H1 (cell line): Measurements from ENCODE around the gene SGSM1. TPM values are rescaled to one million over a fixed set of nuclear protein-coding genes. Genes with fewer than 3 reads are reported as not detected.

ENCODE experiments used
- CTCF ChIA-PET: fragments of 300-600 bp; sonication (Branson Sonifier 250); formaldehyde crosslinking; loops from one replicate; lab custom pipeline; 2021; ENCODE audit not compliant: partially characterized antibody; lab: Charles Lee
- POLR2A ChIA-PET: fragments of 300-600 bp; sonication (Branson Sonifier 250); formaldehyde crosslinking; loops from one replicate; lab custom pipeline; 2021; ENCODE audit warnings: inconsistent platforms; ENCODE audit not compliant: partially characterized antibody; lab: Charles Lee
- DNase-seq, 2 experiments: peaks; one replicate each; pipeline versions ENCODE4 v3.0.0 to v3.0.0-alpha.2; 2010 to 2022; ENCODE audit warnings: low spot score in 2 of 2, low read depth in 1 of 2, mixed read lengths in 1 of 2
- FAIRE-seq: peaks from 2 replicates; lab custom pipeline; 2011; peaks lifted over from hg19 to GRCh38; lab: Jason Lieb, UNC
- H2AFZ ChIP-seq: 2 replicates; pipeline ENCODE4 v1.8.1; 2012; ENCODE audit warnings: low read length, inconsistent platforms
- H2AK5ac ChIP-seq: 2 replicates; pipeline ENCODE4 v1.6.1; 2013; ENCODE audit warnings: low read depth, low read length
- H2BK120ac ChIP-seq: replicated peaks from 2 replicates; pipeline ENCODE3; 2013; ENCODE audit warnings: low read depth, low read length, inconsistent platforms
- H2BK12ac ChIP-seq: 2 replicates; pipeline ENCODE4 v1.6.1; 2013; ENCODE audit warnings: low read depth, low read length
- H2BK15ac ChIP-seq: 2 replicates; pipeline ENCODE4 v1.6.1; 2013; ENCODE audit warnings: low read length
- H2BK20ac ChIP-seq: 2 replicates; pipeline ENCODE4 v1.6.1; 2013; ENCODE audit warnings: low read length
- H2BK5ac ChIP-seq: 2 replicates; pipeline ENCODE4 v1.6.1; 2013; ENCODE audit warnings: low read depth, low read length
- H3K14ac ChIP-seq: 2 replicates; pipeline ENCODE4 v1.6.1; 2013; ENCODE audit warnings: inconsistent platforms; ENCODE audit not compliant: insufficient read length
- H3K18ac ChIP-seq: 2 replicates; pipeline ENCODE4 v1.6.1; 2013; ENCODE audit warnings: low read length; ENCODE audit errors: extremely low read depth
- H3K23ac ChIP-seq: 2 replicates; pipeline ENCODE4 v1.6.1; 2013; ENCODE audit warnings: inconsistent platforms; ENCODE audit not compliant: insufficient read length
- H3K23me2 ChIP-seq: 2 replicates; pipeline ENCODE4 v1.6.1; 2013; ENCODE audit warnings: low read depth, low read length
- H3K27ac ChIP-seq: 2 replicates; pipeline ENCODE4 v1.6.1; 2011; ENCODE audit warnings: low read depth, low read length, inconsistent platforms
- H3K27me3 ChIP-seq, 4 experiments: replicated peaks in 1 of 4; 1 replicate in 1 of 4; 2 replicates in 3 of 4; pipeline versions ENCODE4 v1.6.1 to v1.8.1; 2011 to 2013; ENCODE audit warnings: low read length in 3 of 4, mild to moderate bottlenecking in 3 of 4, inconsistent platforms in 2 of 4, mixed read lengths in 2 of 4, moderate library complexity in 1 of 4; ENCODE audit not compliant: control insufficient read depth in 3 of 4, insufficient read depth in 3 of 4; ENCODE audit errors: extremely low read depth in 1 of 4
- H3K36me3 ChIP-seq, 4 experiments: 2 replicates each; pipeline versions ENCODE4 v1.6.1 to v1.8.1; 2011 to 2013; ENCODE audit warnings: mild to moderate bottlenecking in 4 of 4, low read length in 3 of 4, moderate library complexity in 2 of 4, control low read depth in 1 of 4, inconsistent platforms in 1 of 4; ENCODE audit not compliant: insufficient read depth in 4 of 4, control insufficient read depth in 2 of 4
- H3K4ac ChIP-seq: replicated peaks from 2 replicates; pipeline ENCODE3; 2013; ENCODE audit warnings: low read length, low read depth, mixed read lengths, inconsistent platforms; ENCODE audit not compliant: insufficient read length
- H3K4me1 ChIP-seq, 4 experiments: replicated peaks in 1 of 4; 1 replicate in 1 of 4; 2 replicates in 3 of 4; pipeline versions ENCODE4 v1.6.1 to v1.8.1; 2011 to 2013; ENCODE audit warnings: low read length in 3 of 4, inconsistent platforms in 2 of 4, mixed read lengths in 1 of 4; ENCODE audit not compliant: insufficient read depth in 4 of 4, control insufficient read depth in 3 of 4
- H3K4me2 ChIP-seq, 2 experiments: 2 replicates each; pipeline versions ENCODE4 v1.6.1 to v1.8.1; 2011 to 2013; ENCODE audit warnings: low read depth in 2 of 2, low read length in 2 of 2, control low read depth in 1 of 2, inconsistent platforms in 1 of 2, mild to moderate bottlenecking in 1 of 2; ENCODE audit not compliant: insufficient read depth in 1 of 2
- H3K4me3 ChIP-seq, 4 experiments: fragments of 200-600, 300-600 bp in 1 of 4; sonication (generic), shearing (Covaris generic), sonication (Bioruptor Twin) in 1 of 4; 2 replicates each; pipeline versions ENCODE4 v1.5.1 to v1.8.1; 2011 to 2016; ENCODE audit warnings: low read length in 4 of 4, low read depth in 3 of 4, control low read depth in 2 of 4, inconsistent platforms in 2 of 4, mild to moderate bottlenecking in 2 of 4, mixed read lengths in 1 of 4, moderate library complexity in 1 of 4; ENCODE audit not compliant: insufficient read depth in 2 of 4; ENCODE audit errors: extremely low read depth in 1 of 4
- H3K56ac ChIP-seq: replicated peaks from 2 replicates; pipeline ENCODE3; 2013; ENCODE audit warnings: low read depth, mild to moderate bottlenecking, mixed read lengths, low read length, inconsistent platforms; ENCODE audit not compliant: insufficient read length
- H3K79me1 ChIP-seq: 2 replicates; pipeline ENCODE4 v1.6.1; 2013; ENCODE audit warnings: low read depth, low read length, control low read depth
- H3K79me2 ChIP-seq, 2 experiments: 2 replicates each; pipeline versions ENCODE4 v1.6.1 to v1.8.1; 2012 to 2013; ENCODE audit warnings: low read length in 2 of 2, mild to moderate bottlenecking in 2 of 2, inconsistent platforms in 1 of 2; ENCODE audit not compliant: insufficient read depth in 2 of 2, control insufficient read depth in 1 of 2
- H3K9ac ChIP-seq, 4 experiments: replicated peaks in 1 of 4; 1 replicate in 1 of 4; 2 replicates in 3 of 4; pipeline versions ENCODE4 v1.6.1 to v1.8.1; 2011 to 2013; ENCODE audit warnings: low read depth in 3 of 4, low read length in 3 of 4, control low read depth in 2 of 4, mild to moderate bottlenecking in 2 of 4, moderate library complexity in 2 of 4, inconsistent platforms in 1 of 4; ENCODE audit errors: extremely low read depth in 1 of 4
- H3K9me3 ChIP-seq, 2 experiments: 2 replicates each; pipeline versions ENCODE4 v1.6.1 to v1.8.1; 2012 to 2013; ENCODE audit warnings: mild to moderate bottlenecking in 2 of 2, moderate library complexity in 2 of 2, control low read depth in 1 of 2, inconsistent platforms in 1 of 2, low read depth in 1 of 2, low read length in 1 of 2, mixed read lengths in 1 of 2; ENCODE audit not compliant: insufficient read depth in 2 of 2
- H4K20me1 ChIP-seq, 2 experiments: replicated peaks in 1 of 2; 2 replicates each; pipeline versions ENCODE3 to v1.8.1; 2011 to 2013; ENCODE audit warnings: inconsistent platforms in 2 of 2, low read length in 2 of 2, mild to moderate bottlenecking in 1 of 2; ENCODE audit not compliant: insufficient read depth in 2 of 2, control insufficient read depth in 1 of 2
- H4K5ac ChIP-seq: 2 replicates; pipeline ENCODE4 v1.6.1; 2013; ENCODE audit warnings: low read length, low read depth, mixed read lengths, inconsistent platforms; ENCODE audit not compliant: insufficient read length
- H4K8ac ChIP-seq: 2 replicates; pipeline ENCODE4 v1.8.0; 2013; ENCODE audit warnings: mild to moderate bottlenecking, moderate library complexity, low read length, inconsistent platforms; ENCODE audit not compliant: insufficient read depth; ENCODE audit errors: extremely low read depth
- H4K91ac ChIP-seq: replicated peaks from 2 replicates; pipeline ENCODE3; 2013; ENCODE audit warnings: low read length, mixed read lengths, inconsistent platforms; ENCODE audit not compliant: insufficient read length
- BCL11A ChIP-seq, 2 experiments: IDR thresholded peaks; one replicate each; pipeline ENCODE4 v1.6.1; 2011; ENCODE audit warnings: low read depth in 2 of 2, low read length in 2 of 2, mild to moderate bottlenecking in 2 of 2
- CHD2 ChIP-seq: IDR thresholded peaks from 2 replicates; pipeline ENCODE4 v1.6.1; 2012; ENCODE audit warnings: low read length, improper control_type of control experiment
- CREB1 ChIP-seq: IDR thresholded peaks from 2 replicates; pipeline ENCODE4 v1.6.1; 2012; ENCODE audit warnings: inconsistent platforms
- RNF2 ChIP-seq: fragments of 200-900, 300-1000 bp; sonication (generic); IDR thresholded peaks from 2 replicates; pipeline ENCODE4 v1.7.1; 2016; ENCODE audit warnings: borderline replicate concordance, low read depth, mild to moderate bottlenecking, antibody characterized with exemption, low read length; ENCODE audit not compliant: poor library complexity, severe bottlenecking; ENCODE audit errors: missing control alignments
- SP1 ChIP-seq: IDR thresholded peaks from 2 replicates; pipeline ENCODE4 v1.6.1; 2011; ENCODE audit warnings: low read depth, low read length
- YY1 ChIP-seq: IDR thresholded peaks from 2 replicates; pipeline ENCODE4 v1.6.1; 2011; ENCODE audit warnings: low read depth, mild to moderate bottlenecking, low read length
- WGBS, 2 experiments: shearing (Covaris generic) in 1 of 2; methylation state at CpG; one replicate each; pipeline versions ENCODE4 v1.1.6 to v1.1.7; 2013 to 2015; ENCODE audit warnings: low lambda C conversion rate in 2 of 2, mixed read lengths in 2 of 2, inconsistent platforms in 1 of 2, low coverage in 1 of 2, missing lambda C conversion rate in 1 of 2; ENCODE audit not compliant: insufficient replicate concordance in 2 of 2, insufficient coverage in 1 of 2, insufficient read length in 1 of 2; ENCODE audit errors: extremely low coverage in 1 of 2, missing lambda C conversion rate in 1 of 2; 5-methylcytosine and 5-hydroxymethylcytosine counted together
- polyA plus RNA-seq, 7 experiments: library from polyadenylated mRNA; depleted of rRNA in 3 of 7; stranded (reverse) in 5 of 7; unstranded in 2 of 7; fragments of >200 nt in 5 of 7; fragments of 200-250 nt in 2 of 7; gene quantifications; 1 replicate in 5 of 7; 2 replicates in 1 of 7; 4 replicates in 1 of 7; pipeline versions ENCODE4 v1.2.1 to v1.2.3, GENCODE V29; 2011 to 2013; ENCODE audit warnings: missing spikeins in 2 of 7, mixed read lengths in 2 of 7
- total RNA-seq: library from RNA; stranded (reverse); fragmentation: NEBNext Ultra II Directional; extraction: Animal tissue kit (Norgen Biotek cat#: 25700); gene quantifications from 2 replicates; pipeline ENCODE4 v1.2.1, GENCODE V29; 2021
- TF ChIP-seq, protein P1 (sequence below): IDR thresholded peaks from 2 replicates; pipeline ENCODE4 v1.6.1; 2011; ENCODE audit warnings: low read length, improper control_type of control experiment

SGSM1 gene
- total and polyA plus RNA-seq, 2 of the 8 experiments (the other 6 are each of a cell fraction or from before 2014, with no cell fraction given): 2.8 to 5.2 TPM

DNA sequence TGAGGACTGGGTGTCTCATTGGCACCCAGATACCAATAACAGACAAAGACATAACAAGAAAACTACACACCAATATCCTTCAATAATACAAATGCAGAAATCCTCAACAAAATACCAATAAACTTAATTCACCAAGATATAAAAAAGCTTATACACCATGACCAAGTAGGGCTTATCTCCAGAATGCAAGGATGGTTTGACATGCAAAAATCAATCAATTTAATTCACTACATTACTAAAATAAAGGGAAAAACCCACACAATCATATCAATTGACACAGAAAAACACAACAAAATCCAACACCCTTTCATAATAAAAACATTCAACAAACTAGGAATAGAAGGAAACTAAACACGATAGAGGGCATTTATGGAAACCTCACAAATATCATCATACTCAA lies 99.9 kb downstream of the SGSM1 start:
- Histone ChIP-seq H3K56ac (no peak overlapping the region), H3K79me1 (no peaks in the 10 kb centered on the region), H3K9me3 (peaks cover 0 to 5% of the 10 kb centered on the region in 2 experiments; a peak in 1 of 4 replicates), H3K4me2 (no peak overlapping the region), H4K5ac (no peak overlapping the region), H3K4ac (no peak overlapping the region), H3K4me1 (peaks cover 0 to 3% (median 0%) of the 10 kb centered on the region in 4 experiments; a peak in 1 of 7 replicates), H3K23me2 (no peaks in the 10 kb centered on the region), H2BK12ac (no peak overlapping the region), H3K14ac (no peak overlapping the region), H3K27me3 (no peaks in the 10 kb centered on the region), H3K36me3 (peaks cover 0 to 13% (median 0%) of the 10 kb centered on the region in 4 experiments; a peak in 3 of 8 replicates), H3K18ac (no peak overlapping the region), H3K23ac (no peak overlapping the region), H4K91ac (no peak overlapping the region), H4K20me1 (no peaks in the 10 kb centered on the region), H2BK120ac (no peak overlapping the region), H3K79me2 (no peaks in the 10 kb centered on the region), H2AK5ac (no peak overlapping the region), H3K4me3 (no peak overlapping the region), H3K27ac (no peak overlapping the region), H3K9ac (no peak overlapping the region), H2AFZ (no peak overlapping the region), H2BK15ac (no peak overlapping the region), H4K8ac (no peak overlapping the region), H2BK5ac (no peak overlapping the region), H2BK20ac (no peak overlapping the region)
- TF ChIP-seq BCL11A (IDR thresholded peaks at IDR 0.05; ENCODE audit: low read depth in 2 of 2, low read length in 2 of 2) (no peak), SP1 (no peak), YY1 (no peak), RNF2 (no peak), CHD2 (no peak), CREB1 (no peak)
- TF ChIP-seq, protein P1, sequence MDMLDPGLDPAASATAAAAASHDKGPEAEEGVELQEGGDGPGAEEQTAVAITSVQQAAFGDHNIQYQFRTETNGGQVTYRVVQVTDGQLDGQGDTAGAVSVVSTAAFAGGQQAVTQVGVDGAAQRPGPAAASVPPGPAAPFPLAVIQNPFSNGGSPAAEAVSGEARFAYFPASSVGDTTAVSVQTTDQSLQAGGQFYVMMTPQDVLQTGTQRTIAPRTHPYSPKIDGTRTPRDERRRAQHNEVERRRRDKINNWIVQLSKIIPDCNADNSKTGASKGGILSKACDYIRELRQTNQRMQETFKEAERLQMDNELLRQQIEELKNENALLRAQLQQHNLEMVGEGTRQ: no peak
- POLR2A ChIA-PET: no interaction called here
- no peak for FAIRE-seq
- WGBS, 2 experiments: 97% methylated on average over 1 of the region's 1 CpG; no CpG with 5 or more reads in 1 of the 2 experiments
- CTCF ChIA-PET: no interaction called here
- no peak for DNase-seq
